ENCODE measurements around the gene MRPL12.

The MRPL12 gene

GRCh38 chr17:81696218-81696941 is 6.8 kb upstream of the MRPL12 start:
- H3K4me3 ChIP-seq (ENCODE audit: low read length), result no peak overlapping the region
- DNase-seq (ENCODE audit: low read depth, low spot score), result no peak

- no peak for DNase-seq (ENCODE audit: low read depth, low spot score)
- no peak overlapping the region for H3K4me3 ChIP-seq (ENCODE audit: low read length)
These were observed 5.7 kb upstream of the MRPL12 start for GRCh38 chr17:81697261-81698044.

GRCh38 chr17:81700353-81701287 is 2.5 kb upstream of the MRPL12 start:
- DNase-seq (ENCODE audit: low read depth, low spot score), result no peak
- H3K4me3 ChIP-seq (ENCODE audit: low read length), result no peak overlapping the region

GRCh38 chr17:81701288-81702071 is 1.7 kb upstream of the MRPL12 start:
- no peak for DNase-seq (ENCODE audit: low read depth, low spot score)
- peak overlapping the region; percentile 75 for H3K4me3 ChIP-seq (ENCODE audit: low read length)

GRCh38 chr17:81703747-81704654 is 834 bp downstream of the MRPL12 start:
- H3K4me3 ChIP-seq (ENCODE audit: low read length), result peak overlapping the region; percentile 75
- no peak for DNase-seq (ENCODE audit: low read depth, low spot score)

- DNase-seq (ENCODE audit: low read depth, low spot score), result no peak
- H3K4me3 ChIP-seq (ENCODE audit: low read length), result no peak overlapping the region
These were observed 2.5 kb downstream of the MRPL12 start for GRCh38 chr17:81705518-81706231.

- DNase-seq (ENCODE audit: low read depth, low spot score), result no peak
- no peak overlapping the region for H3K4me3 ChIP-seq (ENCODE audit: low read length)
These were observed 3.1 kb downstream of the MRPL12 start for GRCh38 chr17:81706232-81706611.

- DNase-seq (ENCODE audit: low read depth, low spot score), result no peak
These were observed 3.8 kb downstream of the MRPL12 start for GRCh38 chr17:81706757-81707624.

GRCh38 chr17:81707725-81708646 is 4.8 kb downstream of the MRPL12 start:
- DNase-seq (ENCODE audit: low read depth, low spot score), result no peak
- H3K4me3 ChIP-seq (ENCODE audit: low read length), result no peak overlapping the region

More at GRCh38 chr17:81706757-81707624, 3.8 kb downstream of the MRPL12 start:
- no peak overlapping the region for H3K4me3 ChIP-seq (ENCODE audit: low read length)

- no peak for DNase-seq (ENCODE audit: low read depth, low spot score)
These were observed 5.6 kb downstream of the MRPL12 start for GRCh38 chr17:81708739-81709185.

GRCh38 chr17:81710514-81711308 is 7.5 kb downstream of the MRPL12 start:
- H3K4me3 ChIP-seq (ENCODE audit: low read length), result no peak overlapping the region
- DNase-seq (ENCODE audit: low read depth, low spot score), result no peak

More at GRCh38 chr17:81708739-81709185, 5.6 kb downstream of the MRPL12 start:
- H3K4me3 ChIP-seq (ENCODE audit: low read length), result no peak overlapping the region

- peak; percentile 58 for DNase-seq (ENCODE audit: low read depth, low spot score)
- peak within 1 kb of the TSS; percentile 83 for H3K4me3 ChIP-seq (ENCODE audit: low read length)
These were observed 8.8 kb downstream of the MRPL12 start, which contains the start of gene SLC25A10 for GRCh38 chr17:81711814-81712467. TSS of gene SLC25A10 (plus strand) at chr17:81712284. CDS start at chr17:81712427, 143 bp downstream.

- no peak for DNase-seq (ENCODE audit: low read depth, low spot score)
- H3K4me3 ChIP-seq (ENCODE audit: low read length), result peak overlapping the region; percentile 83
These were observed 9.4 kb downstream of the MRPL12 start for GRCh38 chr17:81712468-81713003.

Measured in Jurkat, Clone E6-1 (cell line).